ENCODE data around the gene CFL2. TPM values are rescaled to one million over a fixed set of nuclear protein-coding genes. Genes with fewer than 3 reads are reported as not detected.
"Not testable (repeated sequence)": the region's sequence is repeated elsewhere in the genome, so short reads cannot be mapped to it uniquely, and the experiment has no call there.

The CFL2 gene
- total and polyA plus RNA-seq, 7 experiments from 2014 or later, result 3.6 to 34.2 (median 10.4) TPM

- intact Hi-C loops (cut with micrococcal nuclease), result loop anchor here in 1 of 2 donors (5.0 to 10.0 kb wide), 5 partner anchors 175 to 1097 kb away; partner anchors contain the start of genes EAPP, NFKBIA, PSMA6 and RALGAPA1
- no peak for ATAC-seq
- H3K4me1 ChIP-seq (ENCODE audit: control insufficient read depth in 2 of 2, insufficient read depth in 2 of 2, low read length in 2 of 2), result peaks cover 4 to 6% of the 10 kb centered on the region in 2 donors
- Mint-ChIP-seq H3K4me3 (no peak overlapping the region), H3K9me3 (no peaks in the 10 kb centered on the region), H3K36me3 (peaks cover 0 to 5% (median 0%) of the 10 kb centered on the region in 5 donors), H3K27me3 (no peaks in the 10 kb centered on the region), H3K27ac (no peak overlapping the region), H3K4me1 (peaks cover 6 to 28% (median 15%) of the 10 kb centered on the region in 7 donors)
- ChIA-PET POLR2A (interaction anchor here (0.5 to 1.0 kb wide), 3 partner anchors 13 to 270 kb away, joined by 3 read pairs; no protein-coding TSS in a partner anchor), CTCF (interaction anchor here (0.6 to 1.2 kb wide), 3 partner anchors 13 to 728 kb away, joined by 3 to 6 read pairs (median 3); no protein-coding TSS in a partner anchor)
- H3K27me3 ChIP-seq (ENCODE audit: control insufficient read depth in 2 of 2, insufficient read depth in 2 of 2, low read length in 2 of 2), result no peaks in the 10 kb centered on the region
- H3K4me3 ChIP-seq (ENCODE audit: low read length), result no peak overlapping the region
- H3K9me3 ChIP-seq (ENCODE audit: control insufficient read depth in 2 of 3, low read length in 3 of 3), result no peaks in the 10 kb centered on the region
- H3K36me3 ChIP-seq (ENCODE audit: control insufficient read depth in 2 of 3, insufficient read depth in 3 of 3, low read length in 3 of 3), result peaks cover 0 to 3% (median 0%) of the 10 kb centered on the region in 3 experiments
- H3K27ac ChIP-seq (ENCODE audit: low read depth, low read length), result no peak overlapping the region
- no peak for DNase-seq
Observed at GRCh38 chr14:34710006-34710405, 4.4 kb downstream of the CFL2 start.

GRCh38 chr14:34707722-34708121, 6.7 kb downstream of the CFL2 start:
- H3K36me3 Mint-ChIP-seq, result peaks cover 0 to 5% (median 0%) of the 10 kb centered on the region in 5 donors
- no peak overlapping the region for H3K27ac ChIP-seq (ENCODE audit: low read depth, low read length)
- POLR2A ChIA-PET, result interaction anchor here (0.6 kb wide), 1 partner anchor 34 kb away, joined by 3 read pairs; no protein-coding TSS in a partner anchor
- no peak overlapping the region for H3K4me3 ChIP-seq (ENCODE audit: low read length)
- intact Hi-C loops (cut with micrococcal nuclease), result no loop called here
- no peaks in the 10 kb centered on the region for H3K36me3 ChIP-seq (ENCODE audit: control insufficient read depth in 2 of 3, insufficient read depth in 3 of 3, low read length in 3 of 3)
- H3K9me3 Mint-ChIP-seq, result no peaks in the 10 kb centered on the region
- H3K4me1 Mint-ChIP-seq, result peaks cover 0 to 14% (median 5%) of the 10 kb centered on the region in 7 donors
- no peak overlapping the region for H3K4me3 Mint-ChIP-seq
- H3K27ac Mint-ChIP-seq, result no peak overlapping the region
- DNase-seq, result no peak
- no peaks in the 10 kb centered on the region for H3K27me3 Mint-ChIP-seq
- H3K9me3 ChIP-seq (ENCODE audit: control insufficient read depth in 2 of 3, low read length in 3 of 3), result no peaks in the 10 kb centered on the region
- H3K4me1 ChIP-seq (ENCODE audit: control insufficient read depth in 2 of 2, insufficient read depth in 2 of 2, low read length in 2 of 2), result no peaks in the 10 kb centered on the region
- H3K27me3 ChIP-seq (ENCODE audit: control insufficient read depth in 2 of 2, insufficient read depth in 2 of 2, low read length in 2 of 2), result no peaks in the 10 kb centered on the region
- ATAC-seq, result no peak
- CTCF ChIA-PET, result no interaction called here

GRCh38 chr14:34701808-34702207, 12.6 kb downstream of the CFL2 start:
- H3K27me3 ChIP-seq (ENCODE audit: control insufficient read depth in 2 of 2, insufficient read depth in 2 of 2, low read length in 2 of 2), result no peaks in the 10 kb centered on the region
- no peak for DNase-seq
- H3K4me3 Mint-ChIP-seq, result no peak overlapping the region
- H3K27me3 Mint-ChIP-seq, result no peaks in the 10 kb centered on the region
- no peaks in the 10 kb centered on the region for H3K36me3 Mint-ChIP-seq
- ChIA-PET CTCF (no interaction called here), POLR2A (interaction anchor here (0.6 to 0.7 kb wide), 2 partner anchors 258 to 527 kb away, joined by 3 to 4 read pairs; no protein-coding TSS in a partner anchor)
- H3K27ac Mint-ChIP-seq, result no peak overlapping the region
- H3K4me1 ChIP-seq (ENCODE audit: control insufficient read depth in 2 of 2, insufficient read depth in 2 of 2, low read length in 2 of 2), result no peaks in the 10 kb centered on the region
- ATAC-seq, result no peak
- H3K9me3 Mint-ChIP-seq, result no peaks in the 10 kb centered on the region
- no peak overlapping the region for H3K27ac ChIP-seq (ENCODE audit: low read depth, low read length)
- no peak overlapping the region for H3K4me3 ChIP-seq (ENCODE audit: low read length)
- H3K9me3 ChIP-seq (ENCODE audit: control insufficient read depth in 2 of 3, low read length in 3 of 3), result no peaks in the 10 kb centered on the region
- no peaks in the 10 kb centered on the region for H3K36me3 ChIP-seq (ENCODE audit: control insufficient read depth in 2 of 3, insufficient read depth in 3 of 3, low read length in 3 of 3)
- intact Hi-C loops (cut with micrococcal nuclease), result no loop called here
- H3K4me1 Mint-ChIP-seq, result no peaks in the 10 kb centered on the region

DNA sequence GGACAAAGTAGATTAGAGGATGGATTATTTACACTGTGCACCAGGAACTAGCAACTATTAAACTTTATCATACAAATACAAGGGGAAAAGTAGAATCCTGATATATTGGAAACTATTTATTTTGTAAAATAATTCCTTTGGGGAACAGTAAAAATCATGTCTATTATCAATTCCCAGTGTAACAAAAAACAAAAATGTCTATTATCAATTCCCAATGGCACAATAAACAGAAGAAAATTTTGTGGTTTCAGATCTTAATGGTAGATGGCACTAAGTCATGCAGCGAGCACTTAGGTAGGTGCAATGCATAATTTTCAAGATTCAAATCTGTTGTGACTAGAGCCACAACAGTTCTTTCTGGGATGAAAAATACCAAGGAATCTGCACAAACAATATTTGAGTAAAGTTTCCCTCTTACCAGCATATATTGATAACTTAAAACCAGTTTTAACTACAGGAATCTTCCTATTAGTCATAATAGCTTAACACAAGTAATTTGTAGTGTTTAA, 13.7 kb downstream of the CFL2 start:
- no peaks in the 10 kb centered on the region for H3K4me1 Mint-ChIP-seq
- POLR2A ChIA-PET, result no interaction called here
- intact Hi-C loops (cut with micrococcal nuclease), result no loop called here
- no peaks in the 10 kb centered on the region for H3K9me3 Mint-ChIP-seq
- H3K9me3 ChIP-seq (ENCODE audit: control insufficient read depth in 2 of 3, low read length in 3 of 3), result no peaks in the 10 kb centered on the region
- H3K4me3 ChIP-seq (ENCODE audit: low read length), result no peak overlapping the region
- H3K36me3 ChIP-seq (ENCODE audit: control insufficient read depth in 2 of 3, insufficient read depth in 3 of 3, low read length in 3 of 3), result no peaks in the 10 kb centered on the region
- no peak overlapping the region for H3K4me3 Mint-ChIP-seq
- H3K36me3 Mint-ChIP-seq, result no peaks in the 10 kb centered on the region
- CTCF ChIA-PET, result interaction anchor here (1.4 kb wide), 1 partner anchor 22 kb away, joined by 3 read pairs; no protein-coding TSS in a partner anchor
- H3K27me3 ChIP-seq (ENCODE audit: control insufficient read depth in 2 of 2, insufficient read depth in 2 of 2, low read length in 2 of 2), result no peaks in the 10 kb centered on the region
- no peaks in the 10 kb centered on the region for H3K27me3 Mint-ChIP-seq
- ATAC-seq, result no peak
- no peak overlapping the region for H3K27ac ChIP-seq (ENCODE audit: low read depth, low read length)
- H3K4me1 ChIP-seq (ENCODE audit: control insufficient read depth in 2 of 2, insufficient read depth in 2 of 2, low read length in 2 of 2), result no peaks in the 10 kb centered on the region
- no peak overlapping the region for H3K27ac Mint-ChIP-seq
- no peak for DNase-seq

- intact Hi-C loops (cut with micrococcal nuclease), result no loop called here
- H3K4me3 Mint-ChIP-seq, result no peak overlapping the region
- no peak for DNase-seq
- ATAC-seq, result no peak
- no peaks in the 10 kb centered on the region for H3K4me1 Mint-ChIP-seq
- no peak overlapping the region for H3K27ac Mint-ChIP-seq
- CTCF ChIA-PET, result interaction anchor here (1.4 kb wide), 1 partner anchor 23 kb away, joined by 3 read pairs; no protein-coding TSS in a partner anchor
- Histone ChIP-seq H3K4me3 (ENCODE audit: low read length) (no peak overlapping the region), H3K27me3 (ENCODE audit: control insufficient read depth in 2 of 2, insufficient read depth in 2 of 2, low read length in 2 of 2) (no peaks in the 10 kb centered on the region), H3K4me1 (ENCODE audit: control insufficient read depth in 2 of 2, insufficient read depth in 2 of 2, low read length in 2 of 2) (no peaks in the 10 kb centered on the region), H3K27ac (ENCODE audit: low read depth, low read length) (no peak overlapping the region), H3K36me3 (ENCODE audit: control insufficient read depth in 2 of 3, insufficient read depth in 3 of 3, low read length in 3 of 3) (no peaks in the 10 kb centered on the region), H3K9me3 (ENCODE audit: control insufficient read depth in 2 of 3, low read length in 3 of 3) (no peaks in the 10 kb centered on the region)
- H3K36me3 Mint-ChIP-seq, result no peaks in the 10 kb centered on the region
- no peaks in the 10 kb centered on the region for H3K9me3 Mint-ChIP-seq
- POLR2A ChIA-PET, result no interaction called here
- H3K27me3 Mint-ChIP-seq, result no peaks in the 10 kb centered on the region
Observed at GRCh38 chr14:34699873-34700621, 14.3 kb downstream of the CFL2 start.

GRCh38 chr14:34694216-34694615, 20.2 kb downstream of the CFL2 start:
- H3K4me1 ChIP-seq (ENCODE audit: control insufficient read depth in 2 of 2, insufficient read depth in 2 of 2, low read length in 2 of 2); H3K27me3 Mint-ChIP-seq; H3K9me3 Mint-ChIP-seq; H3K36me3 ChIP-seq (ENCODE audit: control insufficient read depth in 2 of 3, insufficient read depth in 3 of 3, low read length in 3 of 3); ATAC-seq; POLR2A ChIA-PET; H3K9me3 ChIP-seq (ENCODE audit: control insufficient read depth in 2 of 3, low read length in 3 of 3); H3K27me3 ChIP-seq (ENCODE audit: control insufficient read depth in 2 of 2, insufficient read depth in 2 of 2, low read length in 2 of 2); H3K4me3 ChIP-seq (ENCODE audit: low read length); H3K4me3 Mint-ChIP-seq; CTCF ChIA-PET; DNase-seq; H3K27ac Mint-ChIP-seq; H3K27ac ChIP-seq (ENCODE audit: low read depth, low read length); intact Hi-C loops (cut with micrococcal nuclease); H3K36me3 Mint-ChIP-seq: not testable (repeated sequence)
- peaks cover 8 to 14% (median 12%) of the 10 kb centered on the region in 7 donors for H3K4me1 Mint-ChIP-seq

All from naive thymus-derived CD4-positive, alpha-beta T cell (primary cell).